ENCODE data around the gene IL15.
"Not testable (repeated sequence)": the region's sequence is repeated elsewhere in the genome, so short reads cannot be mapped to it uniquely, and the experiment has no call there.

IL15 gene

DNA sequence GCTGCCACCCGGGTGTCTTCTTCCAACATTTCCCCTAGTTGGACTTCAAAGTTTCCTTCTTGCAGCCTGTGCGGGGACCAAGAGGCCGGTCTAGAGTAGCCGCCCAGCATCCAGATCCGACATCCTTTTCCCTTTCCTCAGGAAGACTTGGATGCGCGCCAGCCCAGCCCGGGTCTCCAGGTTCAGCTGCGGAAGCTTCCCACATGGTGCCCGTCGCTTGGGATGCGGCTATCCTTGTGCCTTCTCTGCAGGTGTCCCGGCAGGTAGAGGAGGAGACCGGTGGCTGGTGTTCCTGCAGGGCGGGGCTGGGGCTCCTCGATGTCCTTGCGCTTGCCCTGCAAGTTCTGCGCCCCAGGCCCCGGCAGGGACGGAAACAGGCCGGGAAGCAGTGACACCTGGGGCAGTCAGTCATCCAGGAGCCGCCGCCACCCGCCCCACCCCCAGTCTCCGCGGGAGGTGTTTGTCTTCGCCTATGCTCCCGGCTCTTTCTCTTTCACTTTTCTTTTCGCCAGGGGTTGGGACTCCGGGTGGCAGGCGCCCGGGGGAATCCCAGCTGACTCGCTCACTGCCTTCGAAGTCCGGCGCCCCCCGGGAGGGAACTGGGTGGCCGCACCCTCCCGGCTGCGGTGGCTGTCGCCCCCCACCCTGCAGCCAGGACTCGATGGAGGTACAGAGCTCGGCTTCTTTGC, at the start of gene IL15:
Gene IL15, plus strand, starts transcription at position 502 of the 689 bp plus-strand sequence. CDS start 82,882 bp downstream, outside the sequence.
- DNase-seq (ENCODE audit: low spot score) (peak; percentile 78), FAIRE-seq (no peak)

DNA sequence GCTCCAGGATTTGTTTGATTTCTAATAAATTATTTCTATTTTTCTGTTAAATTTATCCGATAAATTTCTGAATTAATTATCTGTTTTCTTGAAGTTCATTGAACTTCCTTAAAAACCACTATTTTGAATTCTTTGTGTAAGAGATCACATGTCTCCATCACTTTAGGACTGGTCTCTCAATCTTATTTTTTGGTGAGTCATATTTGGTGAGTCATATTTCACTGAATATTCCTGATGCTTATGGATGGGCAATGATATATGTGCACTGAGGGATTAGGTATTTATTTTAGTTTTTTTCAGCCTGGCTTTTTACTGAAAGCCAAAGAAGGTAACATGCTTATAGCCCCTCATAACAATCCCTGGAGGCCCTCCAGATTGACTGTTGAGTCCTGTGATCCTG, 48.5 kb upstream of the IL15 start:
- peak; percentile 36 for DNase-seq (ENCODE audit: low spot score)
- FAIRE-seq: peak; percentile 58

- no peak for FAIRE-seq
- no peak for DNase-seq (ENCODE audit: low spot score)
These were observed 40.9 kb upstream of the IL15 start for GRCh38 chr4:141595531-141595930.

DNA sequence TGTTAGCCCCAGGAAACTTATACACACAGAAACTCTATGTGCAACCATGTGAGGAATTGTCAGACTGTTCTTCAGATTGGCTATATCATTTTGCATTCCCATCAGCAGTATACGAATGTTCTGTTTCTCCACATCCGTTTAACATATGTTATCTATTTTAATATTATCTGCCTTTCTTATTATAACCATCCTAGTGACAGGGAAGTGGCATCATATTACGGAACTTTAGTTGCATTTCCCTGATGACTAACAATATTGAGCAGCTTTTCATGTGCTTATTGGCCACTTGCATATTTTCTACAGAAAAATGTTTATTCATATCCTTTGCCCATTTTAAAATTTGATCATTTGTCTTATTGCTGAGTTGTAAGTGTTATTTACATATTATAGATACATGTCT, 36.5 kb upstream of the IL15 start:
- FAIRE-seq: no peak
- DNase-seq (ENCODE audit: low spot score): no peak

- DNase-seq (ENCODE audit: low spot score); FAIRE-seq: not testable (repeated sequence)
These were observed 31.7 kb upstream of the IL15 start for GRCh38 chr4:141604683-141605082.

GRCh38 chr4:141605425-141605856, 30.9 kb upstream of the IL15 start:
- FAIRE-seq (no peak), DNase-seq (ENCODE audit: low spot score) (no peak)

- FAIRE-seq: no peak
- DNase-seq (ENCODE audit: low spot score): no peak
These were observed 27.1 kb upstream of the IL15 start for GRCh38 chr4:141609243-141609642.

DNA sequence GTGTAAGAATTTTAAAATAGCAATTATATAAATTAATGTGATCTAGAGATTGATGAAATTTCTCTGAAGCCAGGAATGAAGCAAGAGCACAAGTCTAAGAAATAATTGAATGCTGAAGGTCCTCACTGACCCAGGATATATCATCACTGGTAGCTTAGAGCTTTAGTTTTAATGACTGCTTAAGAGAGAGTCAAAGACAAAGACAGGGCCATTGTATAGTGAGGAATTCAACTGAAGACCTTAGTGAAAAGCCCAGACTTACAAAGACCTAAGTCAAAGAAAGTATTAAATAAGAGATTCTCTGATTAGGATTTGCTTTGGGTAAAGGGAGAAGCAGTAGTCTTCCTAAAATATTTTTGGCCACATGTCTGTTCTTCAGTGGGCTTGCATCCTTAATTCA, 26.0 kb upstream of the IL15 start:
- DNase-seq (ENCODE audit: low spot score): no peak
- FAIRE-seq: no peak

GRCh38 chr4:141614878-141615586, 21.4 kb upstream of the IL15 start:
- FAIRE-seq (no peak), DNase-seq (ENCODE audit: low spot score) (no peak)

DNA sequence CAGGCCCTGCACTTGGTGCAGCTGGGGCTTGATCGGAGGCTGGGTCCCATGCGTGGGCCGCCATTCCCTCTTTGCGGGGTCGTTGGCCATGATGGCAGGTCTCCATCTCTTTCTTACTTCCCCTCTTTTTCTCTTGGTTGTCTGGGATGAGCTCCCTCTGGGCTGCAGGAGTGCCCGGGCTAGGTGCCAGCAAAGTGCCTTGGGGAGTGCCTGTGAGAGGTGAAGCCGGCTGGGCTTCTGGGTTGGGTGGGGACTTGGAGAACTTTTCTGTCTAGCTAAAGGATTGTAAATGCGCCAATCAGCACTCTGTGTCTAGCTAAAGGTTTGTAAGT, 20.8 kb upstream of the IL15 start:
- not testable (repeated sequence) for FAIRE-seq; DNase-seq (ENCODE audit: low spot score)

DNA sequence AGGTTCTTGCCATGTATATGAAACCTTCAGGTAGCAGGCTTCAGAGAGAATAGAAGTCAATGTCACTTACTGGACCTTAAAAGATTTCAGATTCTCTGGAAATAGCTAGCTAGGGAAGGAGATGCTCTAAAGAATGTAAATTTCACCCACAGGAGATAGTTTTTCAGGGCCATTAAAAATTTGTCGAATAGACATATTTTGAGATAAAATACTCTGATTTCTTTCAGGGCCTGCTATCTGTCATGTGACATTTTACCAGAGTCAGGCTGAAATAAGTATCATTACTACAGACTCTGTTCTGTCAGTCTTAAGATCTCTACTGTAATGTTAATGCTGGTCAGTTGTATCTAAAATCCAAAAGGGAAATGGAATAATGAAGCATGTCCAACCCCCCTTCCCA, 15.7 kb upstream of the IL15 start:
- FAIRE-seq: no peak
- DNase-seq (ENCODE audit: low spot score): no peak

DNA sequence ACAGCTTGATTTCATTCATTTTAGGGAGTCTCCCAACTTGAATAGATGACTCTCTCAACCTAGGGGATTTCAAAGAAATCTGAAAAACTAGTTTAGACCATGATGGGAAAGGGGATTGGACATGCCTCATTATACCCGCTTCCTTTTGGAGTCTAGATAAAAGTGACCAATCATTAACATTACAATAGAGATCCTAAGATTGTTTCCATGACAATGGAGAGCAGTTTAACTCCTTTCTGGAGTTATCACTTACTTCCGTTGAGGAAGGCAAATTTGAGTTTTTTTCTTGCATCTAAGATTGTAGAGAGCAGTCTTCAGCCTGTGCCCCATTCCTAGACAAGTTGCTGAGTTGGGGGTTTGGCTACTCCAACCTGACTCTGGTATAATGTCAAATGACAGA, 11.4 kb upstream of the IL15 start:
- DNase-seq (ENCODE audit: low spot score) (no peak), FAIRE-seq (no peak)

DNA sequence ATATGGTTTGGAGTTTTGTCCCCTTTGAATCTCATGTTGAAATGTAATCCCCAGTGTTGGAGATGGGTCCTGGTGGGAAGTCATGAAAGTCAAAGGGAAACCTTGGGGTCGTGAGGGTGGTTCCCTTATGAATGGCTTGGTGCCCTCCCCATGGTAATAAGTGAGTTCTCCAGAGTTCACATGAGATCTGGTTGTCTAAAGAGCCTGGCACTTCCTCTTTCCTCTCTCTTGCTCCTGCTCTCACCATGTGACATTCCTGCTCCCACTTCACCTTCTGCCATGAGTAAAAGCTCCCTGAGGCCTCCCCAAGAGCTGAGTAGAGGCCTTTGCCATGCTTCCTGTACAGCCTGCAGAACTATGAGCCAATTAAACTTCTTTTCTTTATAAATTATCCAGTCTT, 5.5 kb upstream of the IL15 start:
- FAIRE-seq (no peak), DNase-seq (ENCODE audit: low spot score) (no peak)

DNA sequence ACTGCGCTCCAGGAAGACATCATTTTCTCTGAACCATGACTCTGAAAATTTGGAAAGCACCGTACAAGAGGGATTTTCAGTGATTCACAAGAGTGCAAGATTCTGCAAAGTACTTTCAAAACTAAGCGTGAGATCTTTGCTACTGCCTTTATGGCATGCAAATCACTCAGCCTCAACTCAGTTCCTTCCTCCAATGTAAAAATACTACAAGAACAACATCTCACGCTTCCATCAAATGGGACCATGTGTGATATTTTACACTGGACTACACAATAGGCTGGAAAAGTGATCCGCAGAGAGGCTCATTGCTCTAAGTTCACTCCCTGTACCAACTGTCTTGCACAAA, 674 bp upstream of the IL15 start:
- DNase-seq (ENCODE audit: low spot score) (no peak), FAIRE-seq (no peak)

- FAIRE-seq (no peak), DNase-seq (ENCODE audit: low spot score) (peak; percentile 60)
These were observed 533 bp downstream of the IL15 start for GRCh38 chr4:141636771-141637460.

- DNase-seq (ENCODE audit: low spot score) (peak; percentile 24), FAIRE-seq (peak; percentile 44)
These were observed 1.2 kb downstream of the IL15 start for GRCh38 chr4:141637565-141637964.

DNA sequence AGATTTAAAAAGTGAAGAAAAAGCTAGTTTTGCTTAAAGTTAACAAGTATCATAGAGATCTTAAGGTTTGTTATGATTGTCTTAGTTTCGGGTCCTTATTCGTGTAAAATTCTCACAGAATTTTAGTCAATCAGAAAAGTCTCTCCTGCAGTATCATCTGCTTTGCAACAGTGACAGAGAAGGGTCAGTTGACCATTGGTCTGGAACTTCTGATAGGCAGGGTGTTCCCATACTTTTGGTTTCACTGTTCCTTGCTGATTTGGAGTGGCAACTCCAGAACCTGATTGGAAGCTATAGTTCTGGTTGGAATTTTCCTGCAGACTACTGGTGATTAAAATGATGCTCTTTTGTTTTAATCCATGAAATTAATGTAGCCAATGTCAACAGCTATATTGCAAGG, 1.8 kb downstream of the IL15 start:
- FAIRE-seq (peak; percentile 82), DNase-seq (ENCODE audit: low spot score) (peak; percentile 45)

DNA sequence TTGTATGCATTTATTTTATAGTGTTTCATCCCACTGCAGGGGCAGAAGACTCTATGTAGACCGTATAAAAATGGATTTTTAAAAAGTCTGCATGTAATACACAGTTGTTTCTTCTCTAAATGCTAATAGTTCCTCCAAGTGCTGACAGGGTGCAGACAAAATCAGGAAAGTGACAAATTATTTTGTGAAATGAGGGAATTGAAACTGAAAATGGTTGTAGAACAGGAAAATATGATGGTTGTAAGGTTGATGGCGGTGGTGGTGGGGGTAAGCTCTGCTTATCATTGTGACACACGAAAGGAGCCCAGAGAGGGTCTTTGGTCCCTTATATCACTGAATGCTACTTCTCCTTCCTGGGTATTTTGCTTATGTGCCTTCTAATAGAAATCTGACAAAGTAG, 4.3 kb downstream of the IL15 start:
- DNase-seq (ENCODE audit: low spot score): no peak
- no peak for FAIRE-seq

DNA sequence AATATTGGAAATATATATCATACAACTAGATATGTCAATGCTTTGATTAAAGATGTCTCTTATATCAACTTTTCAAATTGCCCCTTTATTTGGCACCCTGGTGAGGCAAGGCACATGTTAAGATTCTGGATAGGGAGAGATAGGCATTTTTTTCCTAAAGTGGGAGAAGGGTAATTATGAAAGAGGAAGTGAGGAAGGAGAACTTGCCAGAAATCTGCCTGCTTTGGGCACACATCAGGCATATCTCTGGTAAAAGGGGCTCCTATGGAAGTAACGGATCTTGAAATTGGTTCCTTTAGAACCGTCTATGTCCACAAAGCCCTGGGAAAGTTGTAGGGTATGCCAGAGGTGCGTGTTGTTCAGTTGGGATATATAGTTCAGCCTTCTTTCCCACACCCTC, 5.7 kb downstream of the IL15 start:
- no peak for FAIRE-seq

DNA sequence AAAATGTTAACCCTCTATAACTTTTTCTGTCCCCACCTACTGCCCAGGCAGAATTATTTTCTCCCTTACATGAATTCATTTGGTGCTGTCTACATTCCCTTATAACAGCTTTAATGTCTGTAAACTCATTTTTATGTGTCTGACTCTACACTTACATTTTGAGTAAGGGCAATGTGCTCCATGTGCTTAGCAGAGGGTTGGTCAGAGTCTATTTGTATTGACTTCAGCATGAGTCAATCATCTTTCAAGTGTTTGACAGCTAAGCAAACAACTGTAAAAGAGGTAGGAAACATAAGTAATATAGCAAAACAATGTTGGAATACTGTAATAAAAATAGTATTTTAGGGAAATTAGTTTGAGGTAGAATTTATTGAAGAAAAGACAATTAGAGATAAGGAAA, 6.3 kb downstream of the IL15 start:
- DNase-seq (ENCODE audit: low spot score) (peak; percentile 26), FAIRE-seq (peak; percentile 74)

More for the DNA sequence above, 5.7 kb downstream of the IL15 start:
- DNase-seq (ENCODE audit: low spot score): no peak

DNA sequence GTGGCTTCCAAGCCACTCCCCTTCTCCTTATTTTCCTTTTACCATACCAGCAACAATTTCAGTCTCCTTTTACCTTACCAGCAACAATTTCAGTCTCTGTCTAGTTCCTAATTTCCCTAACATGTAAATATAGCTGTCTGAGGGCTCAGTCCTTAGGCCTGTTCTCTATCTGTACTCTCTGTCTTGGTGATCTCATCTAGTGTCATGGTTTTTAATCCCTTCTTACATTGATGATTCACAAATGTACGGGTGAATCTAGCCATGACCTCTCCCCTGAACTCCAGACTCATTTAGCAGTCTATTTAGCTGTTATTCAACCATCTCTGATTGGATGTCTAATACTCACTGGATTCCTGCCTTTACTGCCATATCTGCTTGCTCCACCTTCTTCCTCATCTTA, 7.2 kb downstream of the IL15 start:
- FAIRE-seq (peak; percentile 98), DNase-seq (ENCODE audit: low spot score) (peak; percentile 96)

DNA sequence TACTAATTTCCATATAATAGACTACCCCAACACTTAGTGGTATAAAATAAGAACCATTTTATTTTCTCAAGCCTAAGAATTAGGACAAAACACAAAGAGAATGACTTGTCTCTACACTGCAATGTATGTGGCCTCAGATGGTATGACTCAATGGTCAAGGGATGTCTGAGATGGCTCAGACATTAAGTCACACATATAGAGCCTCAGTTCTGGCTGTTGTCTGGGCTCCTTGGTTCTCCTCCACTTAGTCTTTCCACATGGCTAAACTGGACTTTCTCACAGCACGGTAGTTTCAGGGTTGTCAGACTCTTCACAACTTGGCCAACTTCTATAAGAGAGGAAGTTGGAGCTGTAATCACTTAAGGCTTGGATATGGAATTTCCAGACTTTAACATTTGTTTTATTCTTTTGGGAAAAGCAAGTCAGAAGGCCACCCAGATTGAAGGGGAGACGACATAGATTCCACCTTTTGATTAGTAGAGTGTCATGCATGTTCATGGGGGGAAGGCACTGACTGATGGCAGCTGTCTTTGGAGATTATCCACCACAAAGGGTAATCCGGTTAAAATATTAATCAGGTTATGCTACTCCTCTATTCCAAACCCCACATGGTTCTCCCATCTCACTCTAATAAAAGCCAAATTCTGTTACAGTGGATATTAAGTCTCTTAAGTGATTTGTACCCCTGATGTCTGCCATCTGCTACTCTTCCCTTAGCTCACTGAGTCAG, 9.4 kb downstream of the IL15 start:
- FAIRE-seq: peak; percentile 98
- DNase-seq (ENCODE audit: low spot score): peak; percentile 97

Measured in RCC 7860 (cell line).